Right cardiac atrium (tissue), 5 donors: ENCODE data around the gene LARGE2. TPM values are rescaled to one million over a fixed set of nuclear protein-coding genes. Genes with fewer than 3 reads are reported as not detected.
A peak's percentile ranks its signal among the peaks of the same experiment; 100 is the strongest.

Experiments
- ATAC-seq, 2 donors: fragments of 200-7000 bp; cut with Tn5 transposase; one replicate each; pipeline versions ENCODE4 v1.8.0 to v1.9.1; 2020; ENCODE audit warnings: moderate library complexity in 2 of 2, mild to moderate bottlenecking in 1 of 2
- DNase-seq, 3 donors: peaks; one replicate each; pipeline ENCODE4 v3.0.0-alpha.2; 2020
- H3K27ac ChIP-seq: one replicate; pipeline ENCODE4 v1.5.1; 2013; ENCODE audit warnings: mild to moderate bottlenecking, low read length, control low read depth, moderate library complexity
- H3K27me3 ChIP-seq: one replicate; pipeline ENCODE4 v1.6.1; 2013; ENCODE audit not compliant: control insufficient read depth, insufficient read depth
- H3K4me1 ChIP-seq: one replicate; pipeline ENCODE4 v1.6.1; 2013; ENCODE audit warnings: low read length; ENCODE audit not compliant: control insufficient read depth, insufficient read depth
- H3K4me3 ChIP-seq: one replicate; pipeline ENCODE4 v1.5.1; 2013; ENCODE audit warnings: low read length, control low read depth
- H3K9me3 ChIP-seq: one replicate; pipeline ENCODE4 v1.6.1; 2013; ENCODE audit warnings: low read length; ENCODE audit not compliant: control insufficient read depth
- WGBS: extraction: QIAGEN DNeasy Blood & Tissue Kit; methylation state at CpG from one replicate; pipeline ENCODE4 v1.1.7; 2013; 5-methylcytosine and 5-hydroxymethylcytosine counted together
- intact Hi-C, 4 donors: fragments of 100-400 bp; cut with DNase I; formaldehyde crosslinking; loops; one replicate each; pipeline versions ENCODE4 v1.11.0 to v1.14.0; 2022 to 2023
- polyA plus RNA-seq: library from polyadenylated mRNA; stranded (reverse); fragments of 200-250 nt; gene quantifications from one replicate; pipeline ENCODE4 v1.2.3, GENCODE V29; 2013
- total RNA-seq, 4 donors: library from RNA; stranded (reverse); fragmentation: NEBNext Ultra II Directional; extraction: Animal tissue kit (Norgen Biotek cat#: 25700); gene quantifications; one replicate each; pipeline ENCODE4 v1.2.1, GENCODE V29; 2021
- donor health status: healthy with polysubstance abuse.
- donor health status: DM: no; HTN: yes; CAD: no.
- donor health status: DM: no; HTN: no; CAD: no.
- donor health status: DM: no; HTN: yes; CAD: no; lungs with severe emphysema.
- donor health status: DM: yes; HTN: yes; CAD: no.

LARGE2 gene
- total and polyA plus RNA-seq, 5 donors: 0.18 to 0.48 (median 0.26) TPM; not detected in 1

DNA sequence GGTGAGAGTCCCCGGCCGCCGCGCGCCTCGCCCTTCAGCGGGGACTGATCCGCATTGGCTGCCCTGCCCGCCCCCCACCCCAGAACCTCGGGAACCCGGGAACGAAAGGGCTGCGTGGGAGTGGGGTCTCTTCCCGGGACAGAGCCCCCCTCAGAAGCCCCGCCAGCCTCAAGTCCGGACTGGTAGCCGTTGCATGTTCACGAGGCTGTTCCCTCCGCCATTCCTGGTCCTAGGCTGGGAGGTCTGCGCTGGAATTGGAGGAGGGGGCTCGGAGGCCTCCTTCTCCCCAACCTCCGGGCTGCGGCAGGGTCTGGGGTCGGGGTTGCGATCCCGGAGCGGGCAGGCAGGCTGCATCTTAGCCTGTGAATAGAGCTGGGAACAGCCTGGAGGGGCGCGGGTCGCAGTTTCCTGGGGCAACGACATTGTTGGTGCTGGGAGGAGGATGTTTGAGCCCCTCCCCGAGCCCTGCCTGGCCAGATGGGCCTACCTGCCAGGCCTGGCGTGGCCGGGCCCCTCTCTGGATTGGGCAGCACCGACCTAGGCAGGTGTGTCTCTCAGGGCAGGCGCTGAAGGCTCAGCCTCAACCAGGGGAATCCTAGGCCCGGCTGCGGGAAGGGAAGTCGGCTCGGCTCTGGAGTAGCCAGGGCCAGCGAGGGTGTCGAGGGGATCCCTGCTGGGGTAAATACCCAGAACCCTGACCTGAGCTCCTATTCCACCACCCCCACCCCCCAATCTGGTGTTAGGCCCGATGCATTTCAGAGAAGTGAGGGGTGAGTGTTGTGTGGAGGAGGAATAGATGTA, 36.3 kb upstream of the LARGE2 start:
- Histone ChIP-seq H3K9me3 (no peaks in the 10 kb centered on the region), H3K27me3 (no peaks in the 10 kb centered on the region), H3K27ac (no peak overlapping the region), H3K4me1 (no peaks in the 10 kb centered on the region), H3K4me3 (peak overlapping the region; percentile 57)
- ATAC-seq (no peak), DNase-seq (no peak)
- 18% methylated on average over 43 of the region's 43 CpGs for WGBS
- intact Hi-C loops: no loop called here

GRCh38 chr11:45886816-45887520, 35.5 kb upstream of the LARGE2 start:
- intact Hi-C loops: no loop called here
- H3K27ac ChIP-seq: no peak overlapping the region
- DNase-seq: peak in 1 of 3 donors; percentile 19
- no peaks in the 10 kb centered on the region for H3K27me3 ChIP-seq
- no peak overlapping the region for H3K4me3 ChIP-seq
- no peak for ATAC-seq
- no peaks in the 10 kb centered on the region for H3K4me1 ChIP-seq
- 92% methylated on average over 4 of the region's 4 CpGs for WGBS
- no peaks in the 10 kb centered on the region for H3K9me3 ChIP-seq

GRCh38 chr11:45887587-45887986, 34.9 kb upstream of the LARGE2 start:
- ATAC-seq: no peak
- no peak overlapping the region for H3K27ac ChIP-seq
- intact Hi-C loops: no loop called here
- H3K4me3 ChIP-seq: no peak overlapping the region
- DNase-seq: peak in 1 of 3 donors; percentile 4
- no peaks in the 10 kb centered on the region for H3K9me3 ChIP-seq
- WGBS: 83% methylated on average over 10 of the region's 10 CpGs
- no peaks in the 10 kb centered on the region for H3K27me3 ChIP-seq
- H3K4me1 ChIP-seq: no peaks in the 10 kb centered on the region

- Histone ChIP-seq H3K27ac (no peak overlapping the region), H3K27me3 (no peaks in the 10 kb centered on the region), H3K4me3 (no peak overlapping the region), H3K4me1 (peaks cover 2% of the 10 kb centered on the region), H3K9me3 (no peaks in the 10 kb centered on the region)
- DNase-seq: peak in 1 of 3 donors; percentile 19
- 80% methylated on average over 8 of the region's 8 CpGs for WGBS
- intact Hi-C loops: no loop called here
- no peak for ATAC-seq
Measured at GRCh38 chr11:45889555-45889954, 32.9 kb upstream of the LARGE2 start.

GRCh38 chr11:45889966-45890365, 32.5 kb upstream of the LARGE2 start:
- Histone ChIP-seq H3K27me3 (no peaks in the 10 kb centered on the region), H3K9me3 (no peaks in the 10 kb centered on the region), H3K27ac (no peak overlapping the region), H3K4me1 (peaks cover 2% of the 10 kb centered on the region), H3K4me3 (no peak overlapping the region)
- DNase-seq (peak in 2 of 3 donors; percentile 44 to 63), ATAC-seq (peak; percentile 17 to 41)
- WGBS: 73% methylated on average over 9 of the region's 9 CpGs
- intact Hi-C loops: no loop called here

GRCh38 chr11:45890886-45891550, 31.4 kb upstream of the LARGE2 start:
- Histone ChIP-seq H3K9me3 (no peaks in the 10 kb centered on the region), H3K4me1 (peaks cover 2% of the 10 kb centered on the region), H3K27ac (no peak overlapping the region), H3K27me3 (no peaks in the 10 kb centered on the region), H3K4me3 (no peak overlapping the region)
- intact Hi-C loops: no loop called here
- ATAC-seq (no peak), DNase-seq (peak in 1 of 3 donors; percentile 23)
- 80% methylated on average over 9 of the region's 9 CpGs for WGBS

GRCh38 chr11:45892856-45893255, 29.6 kb upstream of the LARGE2 start:
- Histone ChIP-seq H3K4me3 (no peak overlapping the region), H3K27me3 (no peaks in the 10 kb centered on the region), H3K27ac (no peak overlapping the region), H3K9me3 (no peaks in the 10 kb centered on the region), H3K4me1 (peaks cover 2% of the 10 kb centered on the region)
- peak in 1 of 3 donors; percentile 6 for DNase-seq
- no peak for ATAC-seq
- intact Hi-C loops: no loop called here
- 72% methylated on average over 5 of the region's 5 CpGs for WGBS

- Histone ChIP-seq H3K27ac (no peak overlapping the region), H3K9me3 (no peaks in the 10 kb centered on the region), H3K4me3 (no peak overlapping the region), H3K27me3 (no peaks in the 10 kb centered on the region), H3K4me1 (peaks cover 4% of the 10 kb centered on the region)
- ATAC-seq (no peak), DNase-seq (peak in 1 of 3 donors; percentile 14)
- intact Hi-C loops: no loop called here
- 84% methylated on average over 6 of the region's 6 CpGs for WGBS
Measured at GRCh38 chr11:45894555-45895247, 27.8 kb upstream of the LARGE2 start.

GRCh38 chr11:45895553-45896259, 26.8 kb upstream of the LARGE2 start:
- H3K27me3 ChIP-seq: no peaks in the 10 kb centered on the region
- no peaks in the 10 kb centered on the region for H3K9me3 ChIP-seq
- DNase-seq (peak in 1 of 3 donors; percentile 41), ATAC-seq (no peak)
- peaks cover 6% of the 10 kb centered on the region for H3K4me1 ChIP-seq
- intact Hi-C loops: no loop called here
- 90% methylated on average over 8 of the region's 8 CpGs for WGBS
- H3K27ac ChIP-seq: no peak overlapping the region
- H3K4me3 ChIP-seq: no peak overlapping the region

DNA sequence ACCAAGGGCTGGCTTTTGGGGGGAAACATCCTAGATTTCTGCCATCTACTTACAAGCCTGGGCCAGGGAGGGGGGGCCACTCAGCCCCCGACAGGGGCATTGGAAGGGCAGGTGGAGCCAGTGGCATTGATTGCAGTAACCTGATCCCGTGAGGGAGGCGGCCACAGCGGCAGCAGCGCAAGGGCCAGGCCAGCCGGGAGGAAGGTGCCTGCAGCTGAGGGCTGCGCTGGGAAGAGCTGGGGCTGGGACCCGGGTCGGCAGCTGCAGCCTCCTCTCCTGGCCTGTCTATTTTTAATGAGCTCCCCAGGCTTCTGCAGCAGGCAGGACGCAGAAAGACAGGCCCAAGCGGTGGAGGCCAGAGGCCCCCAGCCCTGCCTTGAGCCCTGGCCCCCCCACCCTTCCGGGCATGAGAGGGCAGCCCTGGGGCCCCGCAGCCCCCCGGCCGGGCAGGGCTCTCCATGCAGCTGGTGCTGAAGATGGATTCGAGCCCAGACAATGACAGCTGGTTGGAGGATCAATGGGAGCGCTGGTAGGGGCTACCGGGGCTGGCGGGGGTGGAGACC, 26.0 kb upstream of the LARGE2 start:
- no peak overlapping the region for H3K27ac ChIP-seq
- H3K4me3 ChIP-seq: no peak overlapping the region
- ATAC-seq (no peak), DNase-seq (peak in 1 of 3 donors; percentile 50)
- peaks cover 9% of the 10 kb centered on the region for H3K4me1 ChIP-seq
- WGBS: 19% methylated on average over 19 of the region's 19 CpGs
- no peaks in the 10 kb centered on the region for H3K9me3 ChIP-seq
- no peaks in the 10 kb centered on the region for H3K27me3 ChIP-seq
- intact Hi-C loops: no loop called here
